Testis (tissue), 3 donors: Measurements from ENCODE around the gene PWWP2B. TPM values are rescaled to one million over a fixed set of nuclear protein-coding genes. Genes with fewer than 3 reads are reported as not detected.

Source experiments
- DNase-seq: peaks from one replicate; pipeline ENCODE4 v3.0.0-alpha.2; 2019
- H3K27ac ChIP-seq, 2 donors: fragments of 200-600 bp; sonication (generic); one replicate each; pipeline ENCODE4 v1.5.1; 2019
- H3K27me3 ChIP-seq: fragments of 200-600 bp; sonication (generic); one replicate; pipeline ENCODE4 v1.5.1; 2019
- H3K36me3 ChIP-seq: fragments of 200-600 bp; sonication (generic); one replicate; pipeline ENCODE4 v1.5.1; 2017; ENCODE audit warnings: low read depth; ENCODE audit errors: missing control alignments
- H3K4me1 ChIP-seq: fragments of 200-600 bp; sonication (generic); one replicate; pipeline ENCODE4 v1.5.1; 2019
- H3K4me3 ChIP-seq, 2 donors: fragments of 200-600 bp; sonication (generic); one replicate each; pipeline ENCODE4 v1.5.1; 2017 to 2019
- H3K9me3 ChIP-seq: fragments of 200-600 bp; sonication (generic); one replicate; pipeline ENCODE4 v1.5.1; 2017
- CTCF ChIP-seq, 3 experiments: fragments of 450-650 bp in 2 of 3; fragments of 200-600 bp in 1 of 3; sonication (generic) in 1 of 3; IDR thresholded peaks; one replicate each; pipeline ENCODE4 v1.5.1; 2016 to 2019; ENCODE audit warnings: antibody characterized with exemption in 3 of 3, mild to moderate bottlenecking in 2 of 3, moderate library complexity in 1 of 3
- POLR2A ChIP-seq: fragments of 450-650 bp; IDR thresholded peaks from one replicate; pipeline ENCODE4 v1.6.1; 2017; ENCODE audit warnings: antibody characterized with exemption, mild to moderate bottlenecking, moderate library complexity
- WGBS, 2 donors: methylation state at CpG; one replicate each; pipeline ENCODE4 v1.1.5; 2018; 5-methylcytosine and 5-hydroxymethylcytosine counted together
- intact Hi-C: fragments of 100-400 bp; cut with DNase I; formaldehyde crosslinking; loops from one replicate; pipeline ENCODE4 v1.15.1; 2023; ENCODE audit warnings: low total_unique reads
- polyA plus RNA-seq: library from polyadenylated mRNA; stranded (reverse); fragments of 350-450 nt; fragmentation: Illumina TruSeq; extraction: RNeasy Lipid Tissue Mini Kit (QIAGEN cat#74804); gene quantifications from one replicate; pipeline ENCODE4 v1.2.3, GENCODE V29; 2014; ENCODE audit warnings: low read depth, low replicate concordance; ENCODE audit not compliant: insufficient read depth
- total RNA-seq, 2 donors: library from RNA; depleted of rRNA; stranded (reverse); fragments of >200 nt; gene quantifications; one replicate each; pipeline ENCODE4 v1.2.3, GENCODE V29; 2016

Gene PWWP2B
- total and polyA plus RNA-seq, 3 donors from 2014 or later, result 16.0 to 45.1 (median 32.6) TPM

DNA sequence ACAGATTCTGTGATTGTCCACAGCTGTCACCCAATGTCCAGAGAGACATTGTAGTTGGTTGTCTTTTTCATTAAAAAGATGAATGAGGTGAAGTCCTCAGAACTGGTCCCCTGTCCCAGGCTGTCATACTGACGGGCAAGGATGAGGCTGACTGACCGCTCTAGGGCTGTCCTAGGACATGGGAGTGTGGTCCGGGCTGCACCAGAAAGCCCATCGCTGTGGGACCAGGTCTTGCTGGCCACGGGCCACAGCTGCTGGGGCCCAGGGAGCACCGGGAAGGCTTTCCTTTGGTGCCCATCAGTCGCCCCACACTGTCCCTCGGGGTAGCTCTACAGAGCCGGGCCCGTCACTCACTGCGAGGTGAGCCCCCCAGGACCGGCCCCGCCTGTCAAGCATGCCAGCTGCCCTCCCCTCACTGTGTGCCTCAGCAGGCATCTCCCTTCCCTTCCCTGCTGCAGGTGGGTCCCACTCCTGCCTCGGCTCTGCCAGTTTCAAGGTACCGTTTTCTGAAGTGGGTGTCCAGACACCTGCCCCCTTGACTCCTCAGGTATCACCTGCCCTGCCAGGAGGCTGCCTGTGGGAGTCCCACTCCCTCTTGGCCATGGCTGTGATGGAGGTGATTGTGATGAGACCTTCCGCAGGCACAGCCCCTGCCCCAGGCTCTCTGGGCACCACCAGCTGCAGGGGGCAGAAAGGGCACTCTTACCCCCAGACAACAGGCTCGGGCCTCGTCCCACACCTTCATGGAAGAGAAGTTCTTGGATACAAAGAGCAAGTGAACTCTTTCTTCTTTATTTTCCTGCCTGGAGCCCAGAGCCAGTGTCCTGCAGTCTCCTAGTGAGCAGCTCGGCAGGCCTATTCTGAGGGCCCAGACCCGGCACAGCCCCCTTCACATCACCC, 43.3 kb upstream of the PWWP2B start:
- no peaks in the 10 kb centered on the region for H3K36me3 ChIP-seq
- intact Hi-C loops, result loop anchor here (10.0 kb wide), 1 partner anchor 129 kb away; no protein-coding TSS in a partner anchor
- no peaks in the 10 kb centered on the region for H3K27me3 ChIP-seq
- no peak for TF ChIP-seq CTCF (IDR thresholded peaks at IDR 0.05)
- 91 to 92% methylated on average over 19 to 20 of the region's 20 CpGs for WGBS, 2 donors
- H3K27ac ChIP-seq, result no peak overlapping the region
- H3K4me3 ChIP-seq, result no peak overlapping the region
- no peak for DNase-seq
- H3K9me3 ChIP-seq, result no peaks in the 10 kb centered on the region
- no peaks in the 10 kb centered on the region for H3K4me1 ChIP-seq

DNA sequence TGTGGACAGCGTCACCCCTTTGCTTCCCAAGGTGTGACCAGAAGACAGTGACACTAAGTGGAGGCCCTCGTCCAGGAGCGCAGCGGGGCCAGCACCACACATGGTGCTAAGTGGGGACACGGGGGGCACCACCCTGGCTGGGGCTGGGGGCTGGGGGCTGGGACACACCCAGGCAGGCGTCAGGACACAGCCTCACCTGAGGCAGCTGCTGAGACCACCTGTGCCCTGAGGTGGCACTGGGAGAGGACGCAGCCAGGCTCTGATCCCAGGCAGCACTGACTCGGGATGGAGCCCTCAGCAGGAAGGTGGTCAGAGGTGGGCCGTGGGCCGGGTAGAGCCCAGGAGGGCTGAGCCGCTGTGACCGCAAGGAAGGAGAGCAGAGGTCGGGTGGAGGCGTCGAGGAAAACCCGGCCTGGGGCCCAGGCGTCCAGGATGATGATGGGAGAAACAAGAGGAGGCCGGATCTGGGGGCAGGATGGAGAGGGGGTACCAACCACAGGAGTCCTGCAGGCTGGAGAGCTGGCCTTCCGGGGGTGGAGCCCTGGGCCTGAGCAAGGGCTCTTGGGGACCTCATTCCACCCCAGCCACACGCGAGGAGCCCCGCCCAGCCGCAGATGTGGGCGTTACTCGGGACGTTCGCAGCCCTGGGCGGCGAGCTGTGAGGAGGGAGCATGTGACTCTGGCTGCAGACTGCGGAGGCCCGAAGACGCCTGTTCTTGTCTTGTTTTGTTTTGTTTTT, 42.5 kb upstream of the PWWP2B start:
- TF ChIP-seq POLR2A, result no peak
- no peak for TF ChIP-seq CTCF (IDR thresholded peaks at IDR 0.05)
- H3K9me3 ChIP-seq, result no peaks in the 10 kb centered on the region
- H3K27me3 ChIP-seq, result no peaks in the 10 kb centered on the region
- H3K27ac ChIP-seq, result no peak overlapping the region
- H3K4me3 ChIP-seq, result no peak overlapping the region
- WGBS, 2 donors, result 89 to 92% methylated on average over 27 to 32 of the region's 32 CpGs
- no peaks in the 10 kb centered on the region for H3K4me1 ChIP-seq
- DNase-seq, result no peak
- H3K36me3 ChIP-seq, result no peaks in the 10 kb centered on the region
- intact Hi-C loops, result loop anchor here (10.0 kb wide), 1 partner anchor 130 kb away; no protein-coding TSS in a partner anchor

GRCh38 chr10:132355297-132355696, 41.7 kb upstream of the PWWP2B start:
- H3K9me3 ChIP-seq, result no peaks in the 10 kb centered on the region
- intact Hi-C loops, result loop anchor here (10.0 kb wide), 1 partner anchor 130 kb away; no protein-coding TSS in a partner anchor
- H3K27me3 ChIP-seq, result no peaks in the 10 kb centered on the region
- 89 to 93% methylated on average over 6 to 17 of the region's 17 CpGs for WGBS, 2 donors
- H3K4me3 ChIP-seq, result no peak overlapping the region
- H3K4me1 ChIP-seq, result no peaks in the 10 kb centered on the region
- no peak for DNase-seq
- no peak for TF ChIP-seq CTCF (IDR thresholded peaks at IDR 0.05)
- no peak for TF ChIP-seq POLR2A
- no peaks in the 10 kb centered on the region for H3K36me3 ChIP-seq
- no peak overlapping the region for H3K27ac ChIP-seq

- Histone ChIP-seq H3K36me3 (no peaks in the 10 kb centered on the region), H3K9me3 (no peaks in the 10 kb centered on the region), H3K27me3 (no peaks in the 10 kb centered on the region), H3K4me1 (no peaks in the 10 kb centered on the region), H3K27ac (no peak overlapping the region), H3K4me3 (no peak overlapping the region)
- intact Hi-C loops, result loop anchor here (10.0 kb wide), 1 partner anchor 131 kb away; no protein-coding TSS in a partner anchor
- 85 to 93% methylated on average over 13 of the region's 13 CpGs for WGBS, 2 donors
- DNase-seq, result no peak
- TF ChIP-seq POLR2A (no peak), CTCF (IDR thresholded peaks at IDR 0.05) (no peak)
Observed at GRCh38 chr10:132355754-132356153, 41.2 kb upstream of the PWWP2B start.
